Measurements from ENCODE around the gene DIDO1.

DIDO1 gene

DNA sequence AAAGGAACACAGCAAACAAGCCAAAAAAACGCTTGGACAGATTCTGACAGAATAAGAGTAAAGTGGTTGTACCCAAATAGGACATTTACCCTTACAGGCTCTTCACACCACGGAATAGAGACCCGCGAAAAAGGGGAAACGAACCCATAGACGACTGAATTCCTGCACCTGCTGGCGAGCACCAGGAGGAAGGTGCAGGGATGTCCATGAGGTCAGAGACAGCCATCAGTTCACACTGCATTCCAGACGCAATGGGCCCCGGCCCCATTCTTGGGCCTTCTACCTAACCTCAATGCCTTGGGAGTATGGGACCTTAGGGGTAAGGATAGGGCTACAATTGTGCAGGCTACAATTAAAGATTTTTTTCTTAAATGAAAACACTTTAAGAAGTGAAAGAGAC is 5.2 kb upstream of the DIDO1 start:
- DNase-seq, result no peak

DNA sequence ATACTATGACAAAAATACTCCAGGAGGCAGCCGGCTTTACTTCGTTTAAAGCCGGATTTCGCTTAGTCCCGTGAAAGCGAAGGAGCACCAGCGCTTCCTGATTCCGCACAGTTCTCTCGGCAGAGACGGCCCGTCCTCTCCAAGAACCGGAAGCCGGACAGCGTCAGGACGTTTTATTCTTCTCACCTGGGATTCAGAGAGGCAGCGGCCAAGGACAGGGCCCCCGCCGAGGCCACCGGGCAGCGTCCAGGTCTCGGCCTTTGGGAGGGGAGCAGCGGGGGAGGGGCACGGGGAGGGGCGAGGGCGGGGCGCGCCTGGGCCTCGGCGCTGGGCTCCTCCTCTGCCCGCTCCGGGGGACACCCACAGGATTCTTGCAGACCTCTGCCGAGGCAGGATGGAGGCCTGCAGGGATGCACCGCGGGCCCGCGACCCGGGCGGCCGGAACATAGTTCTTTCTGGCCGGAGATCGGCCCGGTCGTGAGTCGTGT is 2.8 kb upstream of the DIDO1 start:
- peak in 29 of 51 donors; percentile 6 to 61 (median 31) for DNase-seq

DNA sequence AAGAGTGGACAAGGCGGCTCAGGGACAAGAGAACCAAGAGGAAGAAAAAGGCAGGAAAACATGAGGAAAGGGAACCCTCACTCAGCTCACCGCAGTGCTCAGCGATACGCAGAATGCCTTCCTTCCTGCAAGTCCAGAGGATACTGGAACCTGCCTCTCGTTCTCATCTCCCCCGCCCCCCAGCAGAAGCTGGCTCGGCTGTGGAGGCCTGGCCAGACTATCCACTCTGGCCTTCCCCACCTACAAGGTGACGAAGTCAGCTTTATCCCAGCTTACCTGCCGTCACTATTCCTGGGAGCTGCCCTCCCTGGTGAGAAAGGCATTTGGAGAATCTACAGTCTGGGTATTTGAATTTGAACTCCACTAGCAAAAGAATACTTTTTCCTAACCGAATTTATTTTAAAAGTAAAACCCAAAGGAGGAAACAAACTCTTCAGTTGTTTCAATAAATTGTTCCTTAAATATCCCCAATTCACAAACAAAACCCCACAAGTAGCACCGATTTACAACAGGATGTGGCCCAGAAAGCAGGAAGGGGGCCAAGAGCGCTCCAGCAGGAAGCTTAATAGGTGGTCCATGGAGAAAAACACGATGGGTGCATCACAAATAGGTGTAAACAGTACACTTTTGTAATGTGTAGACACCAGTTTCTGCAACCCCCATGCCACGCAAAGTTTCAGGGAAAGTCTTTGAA is 2.1 kb upstream of the DIDO1 start:
- no peak for DNase-seq

DNA sequence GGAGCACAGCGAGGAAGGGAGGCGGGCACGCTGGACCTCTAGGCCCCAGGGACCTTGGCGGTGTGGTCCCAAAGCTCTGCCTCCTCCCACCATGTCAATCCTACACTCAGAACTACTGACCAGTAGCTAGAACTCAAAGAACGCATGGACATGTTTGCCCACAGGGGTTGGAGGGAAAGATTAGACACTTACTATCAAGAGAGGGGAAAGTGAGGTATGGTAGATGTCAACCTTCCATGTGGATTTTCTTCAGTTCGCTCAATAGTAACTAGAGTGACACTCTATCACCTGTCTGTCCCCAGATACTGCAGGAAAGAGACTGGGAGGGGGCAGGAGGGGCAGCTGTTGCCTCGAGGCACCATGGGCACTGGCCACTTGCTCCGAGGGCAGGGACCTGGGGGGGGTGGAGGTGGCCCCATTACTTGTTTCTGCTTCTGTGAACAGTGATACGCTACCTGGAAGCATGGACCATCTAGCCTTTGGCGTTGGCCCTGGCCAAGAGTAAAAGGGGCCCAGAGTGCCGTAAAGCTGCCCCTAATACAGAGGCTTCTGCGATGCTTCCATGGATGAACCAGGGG is 912 bp upstream of the DIDO1 start:
- no peak for DNase-seq

DNA sequence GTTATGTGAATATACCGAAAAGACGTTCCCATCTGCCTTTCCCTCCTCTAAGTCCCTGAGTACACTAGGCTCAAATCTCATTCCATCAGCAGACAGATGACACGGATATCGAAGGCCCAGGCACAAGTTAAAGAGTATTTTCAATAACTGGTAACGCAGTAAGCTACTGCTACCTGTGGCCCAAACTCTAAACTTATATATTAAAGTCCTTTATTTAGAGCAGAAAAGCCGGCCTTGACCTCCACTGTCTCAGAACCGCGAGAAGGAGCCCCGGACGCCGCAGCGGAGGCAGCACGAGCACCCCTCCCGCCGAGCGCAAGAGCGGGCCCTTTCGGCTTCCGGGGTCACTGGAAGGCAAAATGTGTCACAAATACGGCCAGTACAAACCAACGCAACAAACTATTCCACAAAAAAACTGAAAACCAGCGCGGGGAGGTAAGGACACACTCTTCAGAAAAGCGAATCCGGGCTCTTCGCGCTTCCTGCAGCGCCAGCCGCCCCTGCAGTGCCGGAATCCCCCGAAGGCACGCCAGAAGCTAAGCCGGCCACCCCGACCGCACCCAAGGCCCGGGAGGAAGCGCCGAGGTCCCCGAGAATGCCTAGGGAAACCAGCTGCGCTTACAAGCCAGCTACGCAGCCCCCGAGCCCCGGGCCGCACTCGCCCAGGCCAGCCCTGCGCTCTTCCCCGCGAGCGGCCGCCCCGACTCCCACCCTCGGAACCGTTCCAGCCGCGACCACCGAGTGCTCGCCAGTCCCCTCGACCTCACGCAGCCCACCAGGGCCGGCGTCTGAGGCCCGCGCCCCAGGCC is 681 bp downstream of the DIDO1 start:
- peak in 18 of 51 donors; percentile 18 to 70 (median 48) for DNase-seq

DNA sequence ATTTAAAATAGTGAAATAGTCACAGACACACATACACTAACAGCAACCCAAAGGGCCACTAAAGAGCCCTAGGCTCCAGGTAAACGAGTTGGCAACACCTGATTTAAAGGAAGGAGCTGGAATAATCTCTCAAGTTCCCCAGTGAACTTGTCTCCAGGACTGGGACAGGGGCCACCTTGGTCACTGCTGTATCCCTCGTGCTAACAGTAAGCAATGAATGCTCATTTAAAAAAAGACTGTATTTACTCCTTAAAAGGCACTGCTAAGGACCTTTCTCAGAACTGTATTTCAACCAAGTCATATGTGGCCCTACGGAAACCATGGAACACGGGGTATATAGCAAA is 1.3 kb downstream of the DIDO1 start:
- DNase-seq, result no peak

DNA sequence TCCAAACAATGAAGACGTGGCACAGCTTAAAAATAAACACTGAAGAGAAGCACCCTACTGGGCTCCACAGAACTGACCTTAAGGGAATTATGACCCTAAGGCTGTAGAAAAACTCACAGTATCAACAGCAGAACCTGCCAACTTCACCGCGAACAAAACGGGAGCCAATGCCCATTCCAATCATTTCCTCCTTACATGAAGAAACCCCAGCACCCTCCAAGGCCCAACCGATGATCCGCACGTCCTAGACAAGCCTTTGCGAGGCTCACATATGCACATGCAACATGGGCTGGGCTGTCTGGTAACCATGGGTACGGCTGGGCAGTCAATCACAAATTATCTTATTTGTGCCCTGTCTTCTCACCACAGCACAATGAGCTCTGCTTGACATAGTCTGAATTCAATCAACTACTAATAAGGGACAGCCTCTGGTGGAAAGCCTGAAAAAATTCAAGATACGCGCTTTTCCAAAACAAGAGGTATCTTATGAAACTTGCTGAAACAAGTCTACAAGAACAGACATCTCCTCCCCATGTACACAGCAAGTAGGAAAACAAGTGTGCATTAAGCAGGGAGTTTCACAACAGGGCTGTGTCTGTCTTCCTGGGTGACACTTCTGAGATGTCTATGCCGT is 1.7 kb downstream of the DIDO1 start:
- no peak for DNase-seq

DNA sequence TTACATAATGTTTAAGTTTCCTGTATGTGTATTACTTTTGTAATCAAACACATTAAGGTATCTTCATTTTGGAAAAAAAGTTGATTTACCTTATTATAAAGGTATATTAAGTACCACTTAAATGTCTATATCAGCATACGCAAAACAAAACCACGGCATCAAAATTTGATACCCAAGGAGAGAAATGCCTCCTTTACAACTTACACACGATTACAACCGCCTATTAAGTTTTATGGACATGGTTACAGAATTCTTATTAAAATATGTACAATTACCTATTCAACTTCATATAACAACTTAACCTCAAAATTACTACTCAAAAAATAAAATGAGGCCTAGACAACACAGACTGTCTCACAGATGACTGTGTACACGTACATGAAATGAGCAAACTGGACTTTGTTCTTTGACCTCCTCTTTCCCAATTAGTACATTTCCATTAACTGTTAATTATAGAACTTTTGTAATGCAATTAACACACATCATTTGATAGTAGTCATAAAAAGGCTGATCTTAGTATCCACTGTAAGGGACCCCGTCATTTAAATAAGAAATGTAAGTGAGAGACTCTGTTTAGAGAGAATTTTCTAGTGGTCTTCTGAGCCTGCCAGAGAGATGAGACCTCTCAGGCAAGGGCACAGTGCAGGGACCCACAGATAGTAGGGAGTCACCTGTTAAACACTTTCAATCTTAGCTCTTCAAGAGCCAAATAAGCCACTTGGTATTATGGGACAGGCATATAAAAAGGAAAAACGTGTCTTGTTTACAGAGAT is 2.5 kb downstream of the DIDO1 start:
- DNase-seq, result no peak

DNA sequence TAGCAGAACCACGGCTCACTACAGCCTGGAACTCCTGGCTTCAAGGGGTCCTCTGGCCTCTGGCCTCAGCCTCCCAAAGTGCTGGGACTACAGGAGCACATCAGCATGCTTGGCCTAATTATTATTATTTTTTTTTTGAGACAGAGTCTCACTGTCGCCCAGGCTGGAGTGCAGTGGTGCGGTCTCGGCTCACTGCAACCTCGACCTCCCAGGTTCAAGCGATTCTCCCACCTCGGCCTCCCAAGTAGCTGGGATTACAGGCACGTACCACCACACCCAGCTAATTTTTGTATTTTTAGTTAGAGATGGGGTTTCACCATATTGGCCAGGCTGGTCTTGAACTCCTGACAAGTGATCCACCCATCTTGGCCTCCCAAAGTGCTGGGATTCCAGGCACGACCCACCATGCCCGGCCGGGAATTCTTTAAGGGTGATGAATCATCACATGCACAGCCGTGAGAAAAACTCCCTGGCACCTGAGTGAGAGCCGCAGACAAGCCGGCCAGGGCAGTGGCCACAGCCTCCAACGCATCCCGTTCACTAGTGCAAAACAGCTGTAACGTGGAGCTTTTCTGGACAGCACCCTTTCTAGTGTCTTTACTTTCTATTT is 3.1 kb downstream of the DIDO1 start:
- DNase-seq, result peak in 5 of 51 donors; percentile 10 to 42 (median 23)

DNA sequence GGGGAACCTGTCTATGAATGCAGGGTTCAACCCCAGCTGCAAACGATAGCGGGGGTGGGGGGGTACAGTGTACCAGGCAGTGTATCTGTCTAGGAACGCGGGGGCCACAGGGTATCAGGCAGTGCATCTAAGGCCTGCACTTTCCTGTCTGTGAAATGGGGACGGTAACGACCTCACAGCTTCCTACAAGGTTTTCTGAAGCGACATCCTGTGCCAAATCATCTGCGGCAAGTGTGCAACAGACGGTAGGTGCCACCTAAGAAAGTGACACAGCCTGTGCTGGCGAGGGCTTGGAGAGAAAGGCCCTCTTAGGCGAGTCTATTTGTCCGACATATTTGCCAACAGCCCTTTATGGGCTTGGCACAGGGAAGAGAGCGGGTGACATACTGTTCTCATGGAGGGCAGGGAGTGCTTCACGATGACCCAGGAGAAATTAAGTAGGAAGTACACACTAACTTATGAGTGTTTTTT is 3.8 kb downstream of the DIDO1 start:
- no peak for DNase-seq

DNA sequence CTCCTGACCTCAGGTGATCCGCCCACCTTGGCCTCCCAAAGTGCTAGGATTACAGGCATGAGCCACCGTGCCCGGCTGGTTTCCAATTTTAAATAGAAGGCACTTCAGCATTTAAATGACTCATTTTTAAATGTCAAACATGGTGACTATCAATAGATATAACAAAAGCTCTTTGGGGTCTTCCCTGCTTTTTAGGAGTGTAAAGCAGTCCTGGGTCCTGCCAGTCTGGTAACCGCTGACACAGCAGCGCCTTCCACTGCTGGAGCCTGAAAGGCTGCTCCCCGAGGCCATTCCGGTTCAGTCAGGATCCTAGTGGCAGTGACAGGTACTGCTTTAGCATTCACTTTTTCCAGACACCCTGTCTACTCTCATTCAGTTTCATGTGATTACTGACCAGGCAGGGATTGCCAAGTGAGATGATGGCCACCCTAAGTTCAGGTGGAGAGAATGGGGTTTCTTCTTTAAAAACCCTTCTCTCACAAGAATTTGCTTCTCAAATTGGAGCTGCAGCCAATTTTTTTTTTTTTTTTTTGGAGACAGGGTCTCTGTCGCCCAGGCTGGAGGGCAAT is 5.1 kb downstream of the DIDO1 start:
- DNase-seq, result peak in 3 of 51 donors; percentile 15 to 24 (median 18)

DNA sequence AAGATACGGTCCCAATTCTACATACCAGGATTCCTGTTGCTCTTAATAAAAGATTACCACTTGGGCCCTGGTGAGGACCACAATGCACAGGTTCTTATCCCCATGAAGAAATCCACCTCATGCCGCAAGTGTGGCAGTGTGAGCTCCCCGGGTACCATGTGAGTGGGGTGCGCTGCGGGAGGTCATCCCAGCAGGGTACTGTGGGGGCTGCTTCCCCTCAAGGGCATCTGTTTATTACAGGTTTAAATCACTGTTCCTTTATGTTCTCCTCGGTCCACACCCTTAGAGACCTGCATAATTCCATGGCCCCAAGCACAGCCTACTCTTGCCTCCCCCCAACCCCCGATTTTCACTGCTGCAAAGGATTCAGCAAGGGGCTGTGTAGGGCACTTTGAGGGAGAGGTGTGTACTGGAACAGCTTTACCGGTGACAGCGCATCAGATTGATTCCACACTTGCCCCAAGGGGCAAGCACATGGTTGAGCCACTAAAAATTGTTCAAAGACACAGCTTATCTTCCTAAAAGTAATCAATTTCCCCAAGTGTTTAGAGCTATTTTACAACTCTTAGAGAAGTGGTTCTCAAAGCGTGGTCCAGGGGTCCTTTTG is 6.2 kb downstream of the DIDO1 start:
- no peak for DNase-seq

DNA sequence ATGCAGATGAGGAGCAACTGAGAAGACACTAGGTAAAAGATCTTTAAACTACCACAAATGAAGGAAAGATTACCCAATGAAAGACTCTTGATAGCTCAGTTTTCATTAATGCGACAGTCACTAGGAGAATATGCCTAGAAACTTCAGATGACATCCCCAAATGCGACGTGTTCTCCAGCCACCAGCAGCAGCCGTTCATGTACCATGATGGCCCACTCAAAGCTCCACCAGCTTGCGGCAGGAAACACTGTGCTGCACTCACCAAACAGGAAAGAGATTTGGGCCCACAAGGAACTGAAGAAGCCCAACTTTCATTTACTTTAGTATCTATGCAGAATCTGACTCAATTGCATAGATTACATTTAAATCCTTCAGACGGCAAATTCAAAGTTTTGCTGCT is 7.5 kb downstream of the DIDO1 start:
- no peak for DNase-seq

DNA sequence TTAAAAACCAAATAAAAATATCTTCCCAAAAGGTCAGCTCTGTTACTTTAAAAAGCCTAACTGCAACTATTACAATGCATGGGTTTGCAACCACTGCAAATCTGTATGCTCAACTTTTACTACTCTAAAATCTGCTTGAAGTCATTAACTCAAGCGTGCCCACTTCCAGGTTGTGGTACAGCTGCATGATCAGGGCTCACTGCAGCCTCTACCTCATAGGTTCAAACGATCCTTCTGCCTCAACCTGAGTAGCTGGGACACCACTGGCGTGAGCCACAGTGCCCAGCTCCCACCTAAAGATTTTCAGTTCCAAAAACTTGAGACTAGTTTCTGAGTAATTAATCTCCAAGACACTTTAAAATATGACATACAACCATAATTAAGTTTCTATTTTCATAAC is 8.2 kb downstream of the DIDO1 start:
- no peak for DNase-seq

DNA sequence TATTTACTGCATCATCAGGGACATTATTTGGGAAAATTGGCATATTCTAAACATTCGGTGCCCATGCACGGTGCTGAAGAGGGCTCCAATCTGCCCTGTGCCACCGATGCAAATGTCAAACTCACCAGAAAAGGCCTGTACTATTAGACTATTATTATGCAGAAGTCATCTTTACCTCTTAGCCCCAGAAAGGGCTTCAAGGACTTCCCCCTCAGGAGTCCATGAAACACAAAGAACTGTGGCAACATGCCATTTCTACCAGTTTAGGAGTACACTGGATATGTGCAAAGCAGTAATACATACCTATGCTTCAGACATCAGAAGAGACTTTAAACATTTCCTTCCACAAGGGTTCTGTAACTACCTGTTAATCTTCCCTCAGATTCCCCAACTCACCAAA is 8.6 kb downstream of the DIDO1 start:
- no peak for DNase-seq

DNA sequence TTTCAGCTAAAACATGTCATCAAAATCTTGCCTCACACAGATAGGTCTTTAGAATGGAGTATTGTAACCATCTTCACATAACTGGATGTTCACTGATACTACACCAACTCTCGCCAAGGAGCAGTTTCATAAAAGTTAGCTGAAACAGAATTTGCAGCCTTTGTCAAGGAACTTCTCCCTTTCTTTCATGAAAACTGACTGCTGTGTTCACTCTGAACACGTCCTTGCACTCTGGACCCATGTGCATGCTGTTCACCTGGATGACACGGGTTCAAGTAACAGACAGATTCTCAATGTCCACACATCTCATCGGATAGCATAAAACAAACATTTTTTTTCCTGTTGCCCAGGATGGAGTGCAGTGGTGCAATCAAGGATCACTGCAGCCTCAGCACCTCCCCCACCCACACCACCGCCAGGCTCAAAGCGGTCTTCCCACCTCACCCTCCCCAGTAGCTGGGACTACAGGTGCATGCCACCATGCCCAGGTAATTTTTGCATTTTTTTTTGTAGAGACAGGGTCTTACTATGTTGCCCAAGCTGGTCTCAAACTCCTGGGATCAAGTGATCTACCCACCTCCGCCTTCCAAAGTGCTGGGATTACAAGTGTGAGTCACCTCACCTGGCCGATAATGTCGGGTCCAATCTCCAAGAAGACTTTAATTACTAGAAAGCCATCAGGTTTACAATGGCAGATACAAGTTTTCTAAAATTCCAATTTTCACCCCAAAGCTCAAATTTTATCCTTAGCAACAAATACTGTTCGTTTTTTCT is 9.4 kb downstream of the DIDO1 start:
- DNase-seq, result no peak

DNA sequence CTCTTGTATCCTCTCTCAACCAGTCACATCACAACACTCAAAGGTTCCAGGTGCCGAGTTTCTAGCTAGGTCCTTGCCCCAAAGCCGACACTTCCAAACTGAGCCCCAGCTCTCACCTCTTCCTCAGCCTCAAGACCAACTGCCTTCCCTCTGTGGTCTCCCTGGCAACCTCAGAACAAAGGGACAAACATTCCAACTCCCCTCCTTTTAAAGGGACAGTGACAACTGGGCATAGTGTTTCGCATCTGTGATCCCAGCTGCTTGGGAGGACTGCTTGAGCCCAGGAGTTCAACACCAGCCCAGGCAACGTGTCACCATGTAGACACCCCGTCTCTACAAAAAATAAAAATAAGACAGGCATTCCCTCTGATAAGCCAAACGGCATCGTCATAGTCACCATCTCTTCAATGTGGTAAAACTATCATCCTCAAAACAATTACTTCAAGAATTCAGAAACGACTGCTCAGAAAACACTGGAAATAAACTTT is 11.3 kb downstream of the DIDO1 start:
- DNase-seq, result peak in 19 of 51 donors; percentile 11 to 65 (median 36)

DNA sequence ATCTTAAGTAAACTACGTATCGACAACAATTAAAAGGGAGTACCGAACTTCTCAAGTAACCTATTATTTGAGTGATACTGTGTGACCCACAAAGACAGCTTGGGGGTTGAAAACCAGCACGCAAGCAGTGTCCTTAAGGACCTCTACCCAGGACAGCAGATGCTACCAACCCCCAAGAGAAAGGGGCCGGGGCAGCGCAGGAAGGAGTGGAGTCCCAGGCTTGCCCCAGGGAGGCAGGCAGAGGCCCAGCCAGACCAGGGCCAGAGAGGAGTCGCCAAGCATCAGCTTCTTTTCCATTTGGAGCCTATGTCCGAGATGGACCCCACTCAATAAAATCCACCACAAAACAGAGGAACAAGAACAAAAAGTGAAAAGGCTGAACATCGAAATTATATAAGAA is 11.9 kb downstream of the DIDO1 start:
- DNase-seq, result no peak

DNA sequence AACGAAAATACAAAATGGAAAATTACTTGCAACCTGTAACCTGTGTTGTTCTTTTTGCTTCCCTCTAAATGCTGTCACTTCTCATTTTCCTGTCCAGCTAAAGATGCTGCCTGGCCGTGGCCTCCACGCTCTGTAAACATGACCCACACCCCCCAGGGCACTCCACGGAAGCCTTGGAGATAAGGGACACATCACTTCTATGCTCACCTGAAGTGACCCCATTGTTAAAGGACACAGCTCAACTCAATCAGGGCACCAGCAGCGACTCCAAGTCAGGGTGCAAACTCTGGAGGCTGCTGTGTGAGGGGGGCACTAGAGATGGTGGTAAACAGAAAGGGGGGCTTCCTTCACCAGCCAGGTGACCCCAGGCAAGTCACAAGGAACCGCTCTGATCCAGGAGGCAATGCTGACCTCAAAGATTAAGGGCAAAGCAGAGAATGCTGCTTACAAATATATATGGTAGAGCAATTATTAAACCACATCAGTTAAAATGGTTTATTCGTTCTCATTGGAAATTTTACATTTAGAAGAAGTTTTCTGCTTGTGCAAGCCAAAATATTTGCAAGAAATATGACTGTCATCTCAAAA is 13.2 kb downstream of the DIDO1 start:
- no peak for DNase-seq

Data from hypothalamus (tissue), 51 donors.